ENCODE measurements around the gene ERC2. TPM values are rescaled to one million over a fixed set of nuclear protein-coding genes. Genes with fewer than 3 reads are reported as not detected.

Gene ERC2
- total RNA-seq, 1 donor from 2014 or later, result 48.3 TPM

DNA sequence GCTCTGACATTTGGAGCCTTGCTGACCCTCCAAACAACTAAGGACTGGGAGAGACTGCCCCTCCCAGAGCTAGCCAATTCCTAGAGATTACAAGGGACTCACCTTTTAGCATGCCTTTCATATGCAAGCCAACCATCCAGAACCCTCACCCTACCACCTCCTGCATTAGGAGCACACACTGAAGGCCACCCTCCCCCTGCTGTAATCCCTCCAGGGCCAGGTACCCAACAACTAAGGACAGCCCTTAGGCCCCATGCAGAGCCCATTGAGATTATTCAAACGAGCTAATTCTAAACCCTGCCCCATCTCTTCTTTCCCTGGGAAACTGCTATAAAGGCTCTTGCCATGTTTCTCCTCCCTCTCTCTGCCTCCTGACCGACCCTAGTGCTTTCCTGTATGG lies 352.6 kb downstream of the ERC2 start:
- TF ChIP-seq, protein P1, sequence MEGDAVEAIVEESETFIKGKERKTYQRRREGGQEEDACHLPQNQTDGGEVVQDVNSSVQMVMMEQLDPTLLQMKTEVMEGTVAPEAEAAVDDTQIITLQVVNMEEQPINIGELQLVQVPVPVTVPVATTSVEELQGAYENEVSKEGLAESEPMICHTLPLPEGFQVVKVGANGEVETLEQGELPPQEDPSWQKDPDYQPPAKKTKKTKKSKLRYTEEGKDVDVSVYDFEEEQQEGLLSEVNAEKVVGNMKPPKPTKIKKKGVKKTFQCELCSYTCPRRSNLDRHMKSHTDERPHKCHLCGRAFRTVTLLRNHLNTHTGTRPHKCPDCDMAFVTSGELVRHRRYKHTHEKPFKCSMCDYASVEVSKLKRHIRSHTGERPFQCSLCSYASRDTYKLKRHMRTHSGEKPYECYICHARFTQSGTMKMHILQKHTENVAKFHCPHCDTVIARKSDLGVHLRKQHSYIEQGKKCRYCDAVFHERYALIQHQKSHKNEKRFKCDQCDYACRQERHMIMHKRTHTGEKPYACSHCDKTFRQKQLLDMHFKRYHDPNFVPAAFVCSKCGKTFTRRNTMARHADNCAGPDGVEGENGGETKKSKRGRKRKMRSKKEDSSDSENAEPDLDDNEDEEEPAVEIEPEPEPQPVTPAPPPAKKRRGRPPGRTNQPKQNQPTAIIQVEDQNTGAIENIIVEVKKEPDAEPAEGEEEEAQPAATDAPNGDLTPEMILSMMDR (IDR thresholded peaks at IDR 0.05; ENCODE audit: partially characterized antibody, unreplicated experiment), result no peak
- peaks cover 3% of the 10 kb centered on the region for H3K9me3 Mint-ChIP-seq (ENCODE audit: unreplicated experiment)
- H3K27ac Mint-ChIP-seq (ENCODE audit: unreplicated experiment), result no peak overlapping the region
- no peaks in the 10 kb centered on the region for H3K36me3 Mint-ChIP-seq (ENCODE audit: unreplicated experiment)
- no peaks in the 10 kb centered on the region for H3K27me3 Mint-ChIP-seq (ENCODE audit: unreplicated experiment)
- no peak overlapping the region for H3K4me3 Mint-ChIP-seq (ENCODE audit: unreplicated experiment)
- DNase-seq, result no peak
- no peaks in the 10 kb centered on the region for H3K4me1 Mint-ChIP-seq (ENCODE audit: low read depth, unreplicated experiment)

DNA sequence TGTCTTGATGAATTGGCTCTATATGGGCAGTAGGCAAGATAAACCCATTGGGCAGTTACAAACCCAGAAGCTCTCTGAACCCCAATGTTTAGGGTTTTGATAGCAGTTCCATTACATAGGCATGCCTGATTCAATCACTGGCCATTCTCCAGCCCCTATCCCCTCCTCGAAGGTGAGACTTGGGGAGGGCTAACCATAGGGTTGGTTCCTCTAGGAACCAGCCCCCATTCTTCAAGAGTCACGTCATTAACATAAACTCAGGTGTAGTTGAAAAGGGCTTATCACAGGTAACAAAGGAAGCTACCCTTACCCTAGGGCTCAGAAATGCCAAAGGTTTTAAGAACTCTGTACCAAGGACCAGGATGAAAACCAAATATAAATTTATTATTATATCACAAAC lies 353.1 kb downstream of the ERC2 start:
- H3K27ac Mint-ChIP-seq (ENCODE audit: unreplicated experiment), result no peak overlapping the region
- peaks cover 3% of the 10 kb centered on the region for H3K9me3 Mint-ChIP-seq (ENCODE audit: unreplicated experiment)
- H3K27me3 Mint-ChIP-seq (ENCODE audit: unreplicated experiment), result no peaks in the 10 kb centered on the region
- no peaks in the 10 kb centered on the region for H3K36me3 Mint-ChIP-seq (ENCODE audit: unreplicated experiment)
- H3K4me1 Mint-ChIP-seq (ENCODE audit: low read depth, unreplicated experiment), result no peaks in the 10 kb centered on the region
- TF ChIP-seq, protein P1 (IDR thresholded peaks at IDR 0.05; ENCODE audit: partially characterized antibody, unreplicated experiment), result no peak
- no peak for DNase-seq
- no peak overlapping the region for H3K4me3 Mint-ChIP-seq (ENCODE audit: unreplicated experiment)

DNA sequence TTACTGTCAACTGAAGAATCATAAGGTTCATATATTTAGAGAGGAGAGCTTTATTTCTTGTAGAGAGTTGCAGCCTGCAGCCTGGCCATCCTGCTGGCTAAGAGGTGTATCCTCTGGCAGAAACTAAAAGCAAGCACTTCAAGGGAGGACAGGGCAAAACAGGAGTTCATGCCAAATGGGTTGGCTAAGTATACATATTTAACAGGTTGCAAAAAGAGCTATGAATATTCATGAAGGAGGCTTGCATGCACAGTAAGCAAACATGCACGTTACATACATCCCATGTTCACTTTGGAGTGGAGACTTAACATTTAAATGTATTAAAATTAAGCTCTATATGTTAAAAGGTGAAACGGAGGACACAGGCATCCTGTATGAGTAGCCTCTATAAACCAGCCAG lies 354.4 kb downstream of the ERC2 start:
- TF ChIP-seq, protein P1 (IDR thresholded peaks at IDR 0.05; ENCODE audit: partially characterized antibody, unreplicated experiment), result no peak
- no peaks in the 10 kb centered on the region for H3K27me3 Mint-ChIP-seq (ENCODE audit: unreplicated experiment)
- no peaks in the 10 kb centered on the region for H3K36me3 Mint-ChIP-seq (ENCODE audit: unreplicated experiment)
- no peak overlapping the region for H3K27ac Mint-ChIP-seq (ENCODE audit: unreplicated experiment)
- H3K4me1 Mint-ChIP-seq (ENCODE audit: low read depth, unreplicated experiment), result no peaks in the 10 kb centered on the region
- H3K9me3 Mint-ChIP-seq (ENCODE audit: unreplicated experiment), result peaks cover 3% of the 10 kb centered on the region
- no peak for DNase-seq
- H3K4me3 Mint-ChIP-seq (ENCODE audit: unreplicated experiment), result no peak overlapping the region

DNA sequence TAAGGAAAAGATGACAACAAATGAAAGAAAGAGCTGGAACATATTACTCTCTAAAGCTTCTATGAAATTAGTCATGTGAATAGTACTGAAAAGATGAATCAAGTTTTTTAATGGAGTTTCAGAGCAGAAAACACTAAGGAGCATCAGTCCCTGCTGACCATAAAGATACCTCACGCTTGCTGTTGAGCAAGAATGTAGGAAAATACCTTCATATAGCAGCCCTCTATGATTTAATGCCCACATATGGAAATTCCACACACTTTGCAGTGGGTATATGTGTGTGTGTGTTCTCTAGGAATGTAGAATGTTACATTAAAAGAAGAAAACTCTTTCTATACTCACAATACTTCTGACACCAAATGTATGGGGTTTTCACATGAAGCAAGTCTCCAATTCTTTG lies 355.0 kb downstream of the ERC2 start:
- H3K4me3 Mint-ChIP-seq (ENCODE audit: unreplicated experiment), result no peak overlapping the region
- DNase-seq, result no peak
- H3K27me3 Mint-ChIP-seq (ENCODE audit: unreplicated experiment), result no peaks in the 10 kb centered on the region
- H3K9me3 Mint-ChIP-seq (ENCODE audit: unreplicated experiment), result peaks cover 3% of the 10 kb centered on the region
- H3K27ac Mint-ChIP-seq (ENCODE audit: unreplicated experiment), result no peak overlapping the region
- TF ChIP-seq, protein P1 (IDR thresholded peaks at IDR 0.05; ENCODE audit: partially characterized antibody, unreplicated experiment), result no peak
- H3K4me1 Mint-ChIP-seq (ENCODE audit: low read depth, unreplicated experiment), result no peaks in the 10 kb centered on the region
- H3K36me3 Mint-ChIP-seq (ENCODE audit: unreplicated experiment), result no peaks in the 10 kb centered on the region

DNA sequence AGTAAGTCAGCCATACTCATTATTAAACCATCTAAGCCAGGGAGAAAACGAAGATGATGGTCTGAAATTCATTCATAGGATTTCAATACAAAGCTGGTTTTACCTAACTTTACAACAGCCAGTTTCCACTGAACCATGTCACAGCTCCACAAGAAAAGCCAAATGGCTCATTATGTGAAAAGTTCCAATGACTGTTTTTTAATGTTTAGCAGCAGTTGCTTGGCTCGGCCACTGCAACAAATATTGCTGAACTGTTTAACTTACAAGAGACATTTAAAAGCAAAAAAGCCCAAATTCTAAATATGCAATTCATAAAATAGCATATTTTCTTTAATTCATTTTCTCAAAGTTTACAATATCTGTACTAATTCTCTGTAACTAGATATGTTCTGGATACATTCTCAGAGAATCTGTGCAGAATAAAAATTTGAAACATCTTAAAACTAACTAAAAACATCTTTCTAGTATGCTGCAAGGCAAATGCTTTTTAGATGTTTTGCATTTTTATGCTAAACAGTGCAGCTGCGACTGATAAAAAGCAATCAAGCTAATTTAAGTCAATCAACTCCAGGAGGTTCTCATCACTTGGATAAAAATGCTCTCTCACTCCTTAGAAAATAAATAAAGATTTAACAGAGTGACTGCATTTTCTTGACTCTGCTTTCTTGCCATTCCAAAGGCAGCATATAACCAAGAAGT lies 356.5 kb downstream of the ERC2 start:
- H3K36me3 Mint-ChIP-seq (ENCODE audit: unreplicated experiment), result no peaks in the 10 kb centered on the region
- no peak overlapping the region for H3K4me3 Mint-ChIP-seq (ENCODE audit: unreplicated experiment)
- DNase-seq, result no peak
- TF ChIP-seq, protein P1 (IDR thresholded peaks at IDR 0.05; ENCODE audit: partially characterized antibody, unreplicated experiment), result no peak
- no peaks in the 10 kb centered on the region for H3K27me3 Mint-ChIP-seq (ENCODE audit: unreplicated experiment)
- H3K4me1 Mint-ChIP-seq (ENCODE audit: low read depth, unreplicated experiment), result no peaks in the 10 kb centered on the region
- no peak overlapping the region for H3K27ac Mint-ChIP-seq (ENCODE audit: unreplicated experiment)
- H3K9me3 Mint-ChIP-seq (ENCODE audit: unreplicated experiment), result peaks cover 3% of the 10 kb centered on the region
